Upper lobe of right lung (tissue), 1 donor: Measurements from ENCODE around the gene CD19. TPM values are rescaled to one million over a fixed set of nuclear protein-coding genes. Genes with fewer than 3 reads are reported as not detected.
"Not testable (repeated sequence)": the region's sequence is repeated elsewhere in the genome, so short reads cannot be mapped to it uniquely, and the experiment has no call there.

ENCODE experiments used
- ATAC-seq: fragments of 200-7000 bp; cut with Tn5 transposase; one replicate; pipeline ENCODE4 v1.9.1; 2020; ENCODE audit warnings: mild to moderate bottlenecking, moderate library complexity
- DNase-seq: peaks from one replicate; pipeline ENCODE4 v3.0.0-alpha.2; 2020
- H3K27ac ChIP-seq: fragments of 200-600 bp; one replicate; pipeline ENCODE4 v1.8.0; 2022
- H3K27me3 ChIP-seq: fragments of 200-600 bp; one replicate; pipeline ENCODE4 v1.8.0; 2022; ENCODE audit warnings: mild to moderate bottlenecking
- H3K36me3 ChIP-seq: fragments of 200-600 bp; one replicate; pipeline ENCODE4 v1.8.0; 2022
- H3K4me1 ChIP-seq: fragments of 200-600 bp; one replicate; pipeline ENCODE4 v1.8.0; 2022
- H3K4me3 ChIP-seq: fragments of 200-600 bp; one replicate; pipeline ENCODE4 v1.8.0; 2022; ENCODE audit warnings: mild to moderate bottlenecking
- H3K9me3 ChIP-seq: fragments of 200-600 bp; one replicate; pipeline ENCODE4 v1.8.0; 2022
- CTCF ChIP-seq: fragments of 200-600 bp; IDR thresholded peaks from one replicate; pipeline ENCODE4 v1.8.0; 2022; ENCODE audit warnings: antibody characterized with exemption
- intact Hi-C: fragments of 100-400 bp; cut with DNase I; formaldehyde crosslinking; loops from one replicate; pipeline ENCODE4 v1.11.0; 2022
- total RNA-seq: library from RNA; stranded (reverse); fragmentation: NEBNext Ultra II Directional; extraction: Animal tissue kit (Norgen Biotek cat#: 25700); gene quantifications from one replicate; pipeline ENCODE4 v1.2.1, GENCODE V29; 2021
- donor health status: DM: no; HTN: yes; CAD: no; lungs with severe emphysema.

CD19 gene
- total RNA-seq, 1 donor from 2014 or later: not detected

GRCh38 chr16:28937222-28937876 is 5.6 kb downstream of the CD19 start:
- Histone ChIP-seq H3K27me3 (no peaks in the 10 kb centered on the region), H3K27ac (no peak overlapping the region), H3K4me1 (no peaks in the 10 kb centered on the region), H3K4me3 (no peak overlapping the region), H3K9me3 (no peaks in the 10 kb centered on the region), H3K36me3 (no peaks in the 10 kb centered on the region)
- ATAC-seq (no peak), DNase-seq (no peak)
- no peak for TF ChIP-seq CTCF
- intact Hi-C loops: no loop called here

DNA sequence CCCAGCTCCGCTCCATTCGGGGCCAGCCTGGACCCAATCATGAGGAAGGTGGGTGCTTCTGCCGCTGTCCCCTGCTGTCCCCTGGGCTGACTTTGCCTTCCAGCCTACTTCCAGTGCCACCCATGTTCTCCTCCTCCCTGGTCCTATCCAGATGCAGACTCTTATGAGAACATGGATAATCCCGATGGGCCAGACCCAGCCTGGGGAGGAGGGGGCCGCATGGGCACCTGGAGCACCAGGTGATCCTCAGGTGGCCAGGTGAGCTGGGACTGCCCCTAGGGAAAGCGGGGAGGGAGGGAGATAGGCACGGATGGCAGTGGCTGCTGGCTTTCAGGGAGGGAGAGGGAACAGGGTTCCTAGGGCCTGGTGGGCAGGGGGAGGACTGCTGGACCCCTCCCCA is 7.0 kb downstream of the CD19 start:
- no peak for TF ChIP-seq CTCF
- intact Hi-C loops: no loop called here
- Histone ChIP-seq H3K9me3 (no peaks in the 10 kb centered on the region), H3K4me1 (no peaks in the 10 kb centered on the region), H3K27ac (no peak overlapping the region), H3K27me3 (no peaks in the 10 kb centered on the region), H3K4me3 (no peak overlapping the region), H3K36me3 (no peaks in the 10 kb centered on the region)
- no peak for ATAC-seq
- no peak for DNase-seq

- H3K27me3 ChIP-seq, H3K9me3 ChIP-seq, H3K27ac ChIP-seq, ATAC-seq, H3K4me1 ChIP-seq, intact Hi-C loops, H3K36me3 ChIP-seq, DNase-seq, H3K4me3 ChIP-seq: not testable (repeated sequence)
Observed at GRCh38 chr16:28939825-28940224, 8.1 kb downstream of the CD19 start.

GRCh38 chr16:28943281-28943680 is 11.5 kb downstream of the CD19 start:
- Histone ChIP-seq H3K9me3 (no peaks in the 10 kb centered on the region), H3K27me3 (no peaks in the 10 kb centered on the region), H3K27ac (no peak overlapping the region), H3K4me1 (peaks cover 11% of the 10 kb centered on the region), H3K36me3 (no peaks in the 10 kb centered on the region), H3K4me3 (no peak overlapping the region)
- DNase-seq (no peak), ATAC-seq (no peak)
- no peak for TF ChIP-seq CTCF
- intact Hi-C loops: no loop called here

GRCh38 chr16:28946681-28947080 is 14.9 kb downstream of the CD19 start:
- Histone ChIP-seq H3K27me3 (no peaks in the 10 kb centered on the region), H3K4me3 (no peak overlapping the region), H3K4me1 (peaks cover 12% of the 10 kb centered on the region), H3K27ac (no peak overlapping the region), H3K9me3 (no peaks in the 10 kb centered on the region), H3K36me3 (no peaks in the 10 kb centered on the region)
- DNase-seq (no peak), ATAC-seq (no peak)
- intact Hi-C loops: no loop called here
- no peak for TF ChIP-seq CTCF

- Histone ChIP-seq H3K4me1 (peaks cover 9% of the 10 kb centered on the region), H3K27ac (peak within 1 kb of the TSS; percentile 90), H3K27me3 (no peaks in the 10 kb centered on the region), H3K9me3 (no peaks in the 10 kb centered on the region), H3K36me3 (peaks cover 28% of the 10 kb centered on the region), H3K4me3 (peak within 1 kb of the TSS; percentile 99)
- DNase-seq (peak; percentile 99), ATAC-seq (peak; percentile 97)
- intact Hi-C loops: no loop called here
- no peak for TF ChIP-seq CTCF
Observed at GRCh38 chr16:28950648-28951409, 19.1 kb downstream of the CD19 start, which contains the start of gene NFATC2IP. NFATC2IP (plus strand) TSS chr16:28950937; CDS start chr16:28951012, 75 bp downstream.
